Fibroblast of upper back skin (primary cell): Measurements from ENCODE around the gene DAZ3.
"Not testable (repeated sequence)": the region's sequence is repeated elsewhere in the genome, so short reads cannot be mapped to it uniquely, and the experiment has no call there.

ENCODE experiments used
- DNase-seq: peaks from one replicate; pipeline ENCODE4 v3.0.0-alpha.2; 2013

The DAZ3 gene

DNA sequence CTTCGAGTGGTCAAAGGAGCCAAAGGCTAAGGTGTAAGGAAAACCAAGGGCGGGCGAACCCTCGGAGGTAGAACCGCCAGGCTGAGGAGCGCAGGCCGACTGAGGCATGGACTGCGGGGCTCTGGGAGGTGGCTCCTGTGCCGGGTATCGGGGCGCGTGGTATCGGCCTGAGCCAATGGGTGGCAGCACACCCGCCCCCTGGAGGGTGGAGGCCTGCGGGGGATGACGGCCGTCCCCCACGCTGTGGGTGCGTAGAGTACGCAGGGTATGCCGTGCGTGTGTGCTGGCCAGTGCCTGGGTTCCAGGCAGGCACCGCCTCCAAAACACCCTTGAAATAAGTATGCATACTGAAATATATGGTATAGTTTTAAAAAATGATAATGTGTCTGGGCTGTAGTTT, at the start of gene DAZ3:
TSS of gene DAZ3 (minus strand) at position 101 of the 400 bp plus-strand sequence. CDS start 208 bp downstream, outside the sequence.
- DNase-seq, result not testable (repeated sequence)

DNA sequence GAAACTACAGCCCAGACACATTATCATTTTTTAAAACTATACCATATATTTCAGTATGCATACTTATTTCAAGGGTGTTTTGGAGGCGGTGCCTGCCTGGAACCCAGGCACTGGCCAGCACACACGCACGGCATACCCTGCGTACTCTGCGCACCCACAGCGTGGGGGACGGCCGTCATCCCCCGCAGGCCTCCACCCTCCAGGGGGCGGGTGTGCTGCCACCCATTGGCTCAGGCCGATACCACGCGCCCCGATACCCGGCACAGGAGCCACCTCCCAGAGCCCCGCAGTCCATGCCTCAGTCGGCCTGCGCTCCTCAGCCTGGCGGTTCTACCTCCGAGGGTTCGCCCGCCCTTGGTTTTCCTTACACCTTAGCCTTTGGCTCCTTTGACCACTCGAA, 20.4 kb upstream of the DAZ3 start, which contains the start of gene DAZ4:
TSS of gene DAZ4 (plus strand) at position 301 of the 400 bp plus-strand sequence. CDS start 208 bp downstream, outside the sequence.
- not testable (repeated sequence) for DNase-seq

DNA sequence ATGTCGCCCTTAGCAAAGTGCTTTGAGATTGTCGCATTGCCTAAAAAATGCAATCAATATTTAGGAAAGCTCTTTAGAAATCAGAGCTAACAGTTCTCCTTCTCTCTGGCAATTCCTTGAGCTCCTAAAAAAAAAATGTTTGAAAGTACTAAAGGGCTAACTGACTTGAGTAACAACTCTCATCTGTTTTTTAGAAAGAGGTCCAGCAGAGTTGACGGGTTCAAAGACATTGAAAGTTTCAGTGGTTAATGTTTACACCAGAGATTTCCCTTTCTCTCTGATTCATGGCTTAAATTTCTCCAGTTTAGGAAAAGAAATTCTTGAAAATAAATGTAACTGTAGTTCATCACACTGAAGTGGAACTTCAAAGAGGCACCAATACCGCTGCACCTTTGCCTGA, 11.9 kb upstream of the DAZ3 start:
- not testable (repeated sequence) for DNase-seq

DNA sequence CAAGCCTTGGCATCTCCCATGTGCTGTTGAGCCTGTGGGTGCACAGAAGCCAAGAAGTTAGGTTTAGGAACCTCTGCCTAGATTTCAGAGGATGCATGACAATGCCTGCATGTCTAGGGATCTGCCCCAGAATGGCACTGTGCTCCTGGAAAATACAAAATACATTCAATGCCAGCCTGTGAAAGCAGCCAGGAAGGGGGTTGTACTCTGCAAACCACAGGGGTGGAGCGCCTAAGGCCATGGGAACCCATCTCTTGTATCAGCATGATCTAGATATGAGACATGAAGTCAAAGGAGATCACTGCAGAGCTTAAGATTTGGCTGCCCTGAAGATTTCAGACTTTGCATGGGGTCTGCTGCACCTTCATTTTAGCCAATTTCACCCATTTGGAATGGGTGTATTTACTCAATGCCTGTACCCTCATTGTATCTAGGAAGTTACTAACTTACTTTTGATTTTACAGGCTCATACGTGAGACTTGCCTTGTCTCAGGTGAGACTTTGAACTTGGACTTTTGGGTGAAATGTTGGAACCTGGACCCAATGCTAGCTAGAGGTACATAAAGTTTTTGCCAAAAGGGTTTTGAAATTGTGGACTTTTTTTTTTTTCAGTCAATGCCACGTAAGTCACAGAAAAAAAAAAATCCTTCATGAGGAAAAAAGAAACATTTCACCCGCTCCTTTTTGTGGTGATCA, 11.1 kb upstream of the DAZ3 start:
- DNase-seq, result not testable (repeated sequence)

DNA sequence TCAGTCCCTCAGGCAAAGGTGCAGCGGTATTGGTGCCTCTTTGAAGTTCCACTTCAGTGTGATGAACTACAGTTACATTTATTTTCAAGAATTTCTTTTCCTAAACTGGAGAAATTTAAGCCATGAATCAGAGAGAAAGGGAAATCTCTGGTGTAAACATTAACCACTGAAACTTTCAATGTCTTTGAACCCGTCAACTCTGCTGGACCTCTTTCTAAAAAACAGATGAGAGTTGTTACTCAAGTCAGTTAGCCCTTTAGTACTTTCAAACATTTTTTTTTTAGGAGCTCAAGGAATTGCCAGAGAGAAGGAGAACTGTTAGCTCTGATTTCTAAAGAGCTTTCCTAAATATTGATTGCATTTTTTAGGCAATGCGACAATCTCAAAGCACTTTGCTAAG, 8.6 kb upstream of the DAZ3 start:
- DNase-seq, result not testable (repeated sequence)
